GM12891 (cell line): ENCODE results near the gene MFNG.

Experiments used
- DNase-seq: peaks from one replicate; pipeline ENCODE4 v3.0.0; 2011; ENCODE audit warnings: low spot score; ENCODE audit not compliant: insufficient read length
- FAIRE-seq: peaks from 2 replicates; lab custom pipeline; 2011; peaks lifted over from hg19 to GRCh38; lab: Jason Lieb, UNC
- PAX5 ChIP-seq: IDR thresholded peaks from 2 replicates; pipeline ENCODE4 v1.6.1; 2011; ENCODE audit warnings: low read length, moderate library complexity, mild to moderate bottlenecking; ENCODE audit not compliant: insufficient read depth, severe bottlenecking
- POLR2A ChIP-seq: IDR thresholded peaks from 2 replicates; pipeline ENCODE4 v1.6.1; 2011; ENCODE audit warnings: low read depth, low read length, control low read depth
- POLR2AphosphoS5 ChIP-seq: IDR thresholded peaks from 2 replicates; pipeline ENCODE4 v1.6.1; 2011; ENCODE audit warnings: low read depth, low read length, control low read depth
- POU2F2 ChIP-seq: IDR thresholded peaks from 2 replicates; pipeline ENCODE4 v1.6.1; 2011; ENCODE audit warnings: low read depth, mild to moderate bottlenecking, control low read depth, low read length, moderate library complexity
- SPI1 ChIP-seq: IDR thresholded peaks from 2 replicates; pipeline ENCODE4 v1.6.1; 2011; ENCODE audit warnings: low read depth, low read length, control low read depth
- TAF1 ChIP-seq: IDR thresholded peaks from 2 replicates; pipeline ENCODE4 v1.6.1; 2011; ENCODE audit warnings: low read depth, low read length, control low read depth

The MFNG gene

DNA sequence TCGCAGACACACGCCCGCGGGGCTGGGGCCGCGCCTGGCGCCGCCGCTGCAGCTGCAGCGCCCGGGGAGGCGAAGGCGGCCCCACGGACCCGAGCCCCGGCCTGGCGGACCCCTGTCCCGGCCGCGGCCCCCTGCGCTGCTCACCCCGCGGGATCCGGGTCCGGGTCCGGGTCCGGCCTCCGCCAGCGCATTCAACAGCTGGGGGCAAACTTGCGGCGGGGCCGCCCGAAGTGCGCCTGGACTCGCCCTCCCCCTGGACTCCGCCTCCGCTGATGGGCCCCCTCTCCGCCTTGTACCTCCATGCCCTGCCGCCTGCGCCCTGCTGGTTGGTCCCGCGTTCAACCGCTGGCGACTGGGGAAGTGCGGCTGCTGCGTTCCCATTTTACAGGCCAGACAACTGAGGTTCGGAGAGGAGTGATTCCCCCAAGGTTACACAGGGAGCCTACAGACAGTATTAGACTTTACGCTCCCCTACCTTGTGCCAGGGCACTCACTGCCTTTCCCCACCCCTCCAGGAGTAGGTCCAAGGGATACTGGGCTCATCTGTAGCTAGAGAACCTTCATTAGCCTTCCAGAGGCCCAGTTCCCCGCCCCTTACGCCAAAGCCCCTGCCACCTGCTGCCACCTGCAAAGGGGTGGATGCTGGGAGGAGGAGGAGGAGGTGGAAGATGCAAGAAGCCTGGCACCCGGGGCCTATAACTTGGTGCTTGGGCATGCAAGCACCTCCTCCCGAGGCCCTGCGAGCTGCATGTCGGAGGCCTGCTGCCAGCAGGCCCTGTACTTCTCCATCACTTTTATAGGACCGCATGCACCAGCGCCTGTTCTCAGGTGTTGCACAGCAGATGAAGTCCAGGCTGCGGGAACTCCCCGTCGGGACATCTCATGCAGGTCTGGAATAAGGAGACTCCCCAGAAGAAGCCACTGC lies 58.2 kb downstream of the MFNG start:
- TF ChIP-seq TAF1: no peak
- no peak for TF ChIP-seq POLR2A
- no peak for TF ChIP-seq POU2F2
- TF ChIP-seq POLR2AphosphoS5: no peak
- TF ChIP-seq SPI1: no peak
- TF ChIP-seq PAX5: no peak
- DNase-seq (no peak), FAIRE-seq (no peak)

GRCh38 chr22:37427135-37427710 lies 59.0 kb downstream of the MFNG start, which contains the start of gene ELFN2:
Gene ELFN2, minus strand, starts transcription at chr22:37427479. Its CDS starts 51,945 bp downstream, at chr22:37375534.
- no peak for DNase-seq
- no peak for FAIRE-seq
- TF ChIP-seq POU2F2: no peak
- no peak for TF ChIP-seq POLR2A
- no peak for TF ChIP-seq SPI1
- TF ChIP-seq POLR2AphosphoS5: no peak
- no peak for TF ChIP-seq TAF1
- no peak for TF ChIP-seq PAX5

DNA sequence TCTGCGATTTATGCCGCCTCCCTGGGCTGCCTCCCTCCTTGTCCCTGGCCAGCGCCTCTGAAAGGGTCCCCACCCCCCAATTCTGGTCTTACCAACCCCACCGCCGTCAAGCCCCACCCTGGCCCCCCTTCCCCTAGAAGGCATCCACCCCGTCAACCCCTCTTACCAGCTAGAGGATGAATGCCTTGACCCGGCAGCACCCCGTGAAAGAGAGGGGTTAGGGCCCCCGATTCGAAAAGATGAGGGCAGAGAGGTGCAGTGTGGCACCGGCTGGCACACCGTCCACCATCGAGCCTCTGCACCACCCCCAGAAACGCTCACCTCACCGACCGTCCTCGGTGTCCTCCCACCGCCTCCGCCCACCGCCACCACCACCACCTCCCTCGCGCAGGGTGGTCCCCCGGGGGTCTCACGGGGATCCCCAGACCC lies 59.5 kb downstream of the MFNG start:
- TF ChIP-seq POLR2AphosphoS5 (no peak), SPI1 (no peak), POLR2A (no peak), TAF1 (no peak), PAX5 (no peak), POU2F2 (no peak)
- DNase-seq (no peak), FAIRE-seq (no peak)

DNA sequence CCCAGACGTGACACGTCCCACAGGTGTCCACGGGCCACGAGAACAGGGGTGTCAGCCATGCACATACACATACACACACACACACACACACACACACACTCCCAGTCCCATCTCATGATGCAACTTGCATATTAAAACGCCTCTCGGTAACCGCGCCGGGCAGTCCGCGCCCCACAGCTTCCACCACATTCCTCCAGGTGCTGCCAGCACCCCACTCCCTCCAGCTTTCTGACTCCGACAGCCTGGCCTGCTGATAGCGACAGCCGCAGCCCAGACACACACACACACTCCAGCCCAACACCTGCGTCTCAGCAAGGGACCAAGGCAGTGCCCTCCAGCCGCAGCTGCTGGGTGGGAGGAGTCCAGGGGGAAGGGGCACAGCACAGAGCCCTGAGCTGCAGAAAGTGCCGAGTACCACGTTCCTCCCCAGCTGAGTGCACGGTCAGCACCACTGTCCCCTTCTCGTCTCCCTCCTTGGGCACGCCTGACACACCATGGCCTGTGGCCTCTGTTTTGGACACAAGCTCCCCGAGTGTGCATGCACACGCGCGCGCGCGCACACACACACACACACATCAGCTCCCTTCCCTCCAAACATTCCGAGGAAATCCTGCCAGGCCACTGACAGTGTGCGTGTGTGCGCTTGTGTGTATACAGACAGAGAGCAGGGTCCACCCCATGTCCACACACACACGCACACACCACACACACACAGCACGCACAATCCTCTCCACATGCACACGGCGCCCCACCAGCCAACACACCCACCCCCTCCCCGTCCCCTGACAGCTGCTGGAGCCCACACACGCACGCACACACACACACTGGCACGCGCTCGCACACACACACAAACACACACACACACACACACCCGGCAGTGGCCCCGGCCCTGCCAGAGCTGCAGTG lies 60.1 kb downstream of the MFNG start:
- FAIRE-seq (no peak), DNase-seq (no peak)
- no peak for TF ChIP-seq POLR2AphosphoS5
- TF ChIP-seq POLR2A: no peak
- no peak for TF ChIP-seq POU2F2

DNA sequence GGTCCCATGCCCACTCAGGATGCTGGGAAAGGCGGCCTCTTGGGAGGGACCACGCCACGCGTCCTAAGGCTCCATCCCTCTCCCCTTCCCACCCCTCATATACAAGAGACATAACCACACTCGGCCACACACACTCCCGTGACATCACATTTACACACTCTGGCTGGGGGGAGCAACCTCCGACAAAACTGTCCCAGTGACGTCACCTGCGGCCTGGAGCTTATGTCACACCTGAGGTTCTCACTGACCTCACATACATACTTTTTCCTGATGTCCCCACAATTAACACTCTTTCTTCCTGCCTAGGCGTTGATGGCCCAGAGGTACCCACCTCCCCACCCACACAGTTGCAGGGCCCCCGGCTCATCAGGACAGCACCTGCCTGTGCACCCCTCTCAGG lies 60.8 kb downstream of the MFNG start:
- FAIRE-seq (no peak), DNase-seq (no peak)
- no peak for TF ChIP-seq TAF1
- no peak for TF ChIP-seq POLR2AphosphoS5
- TF ChIP-seq SPI1: no peak
- no peak for TF ChIP-seq POLR2A
- TF ChIP-seq POU2F2: no peak
- no peak for TF ChIP-seq PAX5

GRCh38 chr22:37423283-37423682 lies 62.9 kb downstream of the MFNG start:
- TF ChIP-seq POLR2A (no peak), SPI1 (no peak), POLR2AphosphoS5 (no peak), POU2F2 (no peak), PAX5 (no peak), TAF1 (no peak)
- FAIRE-seq: no peak
- DNase-seq: no peak

DNA sequence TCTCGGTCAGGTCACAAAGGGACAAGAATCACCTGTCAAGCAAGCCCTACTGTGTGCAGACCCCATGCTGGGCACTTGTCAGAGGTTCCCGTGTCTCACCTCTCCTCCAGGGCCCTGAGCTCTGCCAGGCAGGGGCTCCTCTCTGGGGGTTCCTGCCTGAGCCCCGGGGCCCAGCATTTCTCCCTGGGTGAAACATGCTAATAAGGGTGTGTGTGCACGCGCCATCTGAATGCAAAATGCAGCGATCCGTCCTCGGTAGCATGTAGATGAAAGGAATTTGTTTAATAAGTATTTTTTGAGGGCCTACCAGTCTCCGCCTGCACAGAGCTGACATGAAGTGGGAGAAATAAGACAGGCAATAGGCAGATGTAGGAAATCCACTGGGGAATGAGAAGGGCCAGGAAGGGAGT lies 64.7 kb downstream of the MFNG start:
- no peak for DNase-seq
- no peak for FAIRE-seq
- TF ChIP-seq PAX5: no peak
- no peak for TF ChIP-seq POLR2A

DNA sequence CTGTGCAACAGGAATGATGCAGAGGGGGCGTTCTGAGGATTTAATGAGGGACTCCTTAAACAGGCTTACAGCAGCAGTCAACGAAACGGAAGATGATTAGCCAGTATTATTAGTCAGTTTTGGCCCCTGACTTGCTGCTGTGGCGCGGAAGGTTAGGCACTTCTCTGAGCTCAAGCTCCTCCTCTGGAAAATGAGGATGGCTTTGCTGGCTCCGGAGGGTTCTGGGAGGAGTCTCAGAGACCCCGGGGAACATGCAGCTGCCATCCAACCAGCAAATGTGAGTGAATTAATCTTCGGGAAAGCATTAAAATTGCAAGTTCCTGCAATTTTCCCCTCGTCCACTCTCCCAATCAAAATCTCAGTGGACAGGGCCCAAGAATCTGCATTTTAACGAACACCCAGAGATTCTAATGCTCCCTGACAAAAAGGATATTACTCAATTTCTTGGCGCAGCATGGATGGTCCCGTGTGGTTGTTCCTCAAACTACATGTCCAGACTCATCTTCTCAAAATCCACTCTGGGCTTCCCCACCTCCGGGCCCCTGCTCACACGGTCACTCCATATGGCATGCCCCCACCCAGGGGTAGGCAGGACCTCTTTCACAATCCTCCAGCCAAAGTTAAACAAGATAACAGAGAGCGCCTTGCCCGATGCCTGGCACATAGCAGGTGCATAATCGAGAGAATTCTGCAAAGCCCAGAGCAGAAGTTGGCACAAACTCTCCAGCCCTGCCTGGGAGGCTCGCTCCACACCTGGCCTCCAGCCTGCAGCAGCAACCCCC lies 65.3 kb downstream of the MFNG start:
- TF ChIP-seq POU2F2 (no peak), PAX5 (no peak), SPI1 (no peak), TAF1 (no peak), POLR2AphosphoS5 (no peak), POLR2A (no peak)
- FAIRE-seq (no peak), DNase-seq (no peak)
